BE2C (cell line): Measurements from ENCODE around the gene CASK.

Experiments
- DNase-seq: peaks from one replicate; pipeline ENCODE4 v3.0.0-alpha.2; 2020
- H3K27me3 ChIP-seq: fragments of 250-450 bp; sonication (Bioruptor Pico); 2 replicates; pipeline ENCODE4 v1.5.1; 2020; ENCODE audit warnings: mild to moderate bottlenecking
- H3K36me3 ChIP-seq: fragments of 250-450 bp; sonication (Bioruptor Pico); 2 replicates; pipeline ENCODE4 v1.5.1; 2020; ENCODE audit warnings: mild to moderate bottlenecking
- H3K4me1 ChIP-seq: fragments of 250-450 bp; sonication (Bioruptor Pico); 2 replicates; pipeline ENCODE4 v1.5.1; 2020
- H3K4me3 ChIP-seq: 2 replicates; pipeline ENCODE4 v1.5.1; 2011; ENCODE audit warnings: low read depth, low read length
- H3K9me3 ChIP-seq: fragments of 250-450 bp; sonication (Bioruptor Pico); 2 replicates; pipeline ENCODE4 v1.5.1; 2020
- CTCF ChIP-seq: IDR thresholded peaks from 2 replicates; pipeline ENCODE4 v1.5.1; 2012; ENCODE audit warnings: mild to moderate bottlenecking, low read depth, low read length

Gene CASK

GRCh38 chrX:41921492-41922430 lies 1.6 kb downstream of the CASK start:
- no peaks in the 10 kb centered on the region for H3K27me3 ChIP-seq
- H3K36me3 ChIP-seq = no peaks in the 10 kb centered on the region
- peak overlapping the region; percentile 81 for H3K4me3 ChIP-seq
- DNase-seq = peak; percentile 11
- no peaks in the 10 kb centered on the region for H3K4me1 ChIP-seq
- no peak for TF ChIP-seq CTCF
- H3K9me3 ChIP-seq = no peaks in the 10 kb centered on the region

GRCh38 chrX:41919870-41920269 lies 3.5 kb downstream of the CASK start:
- Histone ChIP-seq H3K4me3 (no peak overlapping the region), H3K4me1 (no peaks in the 10 kb centered on the region), H3K27me3 (no peaks in the 10 kb centered on the region), H3K36me3 (no peaks in the 10 kb centered on the region), H3K9me3 (no peaks in the 10 kb centered on the region)
- TF ChIP-seq CTCF = no peak
- DNase-seq = no peak

- Histone ChIP-seq H3K9me3 (no peaks in the 10 kb centered on the region), H3K27me3 (no peaks in the 10 kb centered on the region), H3K36me3 (no peaks in the 10 kb centered on the region), H3K4me3 (no peak overlapping the region), H3K4me1 (no peaks in the 10 kb centered on the region)
- no peak for TF ChIP-seq CTCF
- no peak for DNase-seq
Measured at GRCh38 chrX:41917517-41917916, 5.8 kb downstream of the CASK start.

GRCh38 chrX:41913476-41913875 lies 9.9 kb downstream of the CASK start:
- H3K9me3 ChIP-seq = no peaks in the 10 kb centered on the region
- no peak for TF ChIP-seq CTCF
- H3K4me3 ChIP-seq = no peak overlapping the region
- H3K27me3 ChIP-seq = no peaks in the 10 kb centered on the region
- no peaks in the 10 kb centered on the region for H3K4me1 ChIP-seq
- H3K36me3 ChIP-seq = no peaks in the 10 kb centered on the region
- no peak for DNase-seq

- Histone ChIP-seq H3K36me3 (no peaks in the 10 kb centered on the region), H3K4me1 (no peaks in the 10 kb centered on the region), H3K9me3 (no peaks in the 10 kb centered on the region), H3K4me3 (no peak overlapping the region), H3K27me3 (no peaks in the 10 kb centered on the region)
- no peak for DNase-seq
- TF ChIP-seq CTCF = no peak
Measured at GRCh38 chrX:41912923-41913322, 10.4 kb downstream of the CASK start.

GRCh38 chrX:41909068-41909467 lies 14.3 kb downstream of the CASK start:
- H3K27me3 ChIP-seq = no peaks in the 10 kb centered on the region
- no peaks in the 10 kb centered on the region for H3K9me3 ChIP-seq
- no peak for DNase-seq
- no peak for TF ChIP-seq CTCF
- H3K4me3 ChIP-seq = no peak overlapping the region
- no peaks in the 10 kb centered on the region for H3K36me3 ChIP-seq
- no peaks in the 10 kb centered on the region for H3K4me1 ChIP-seq
